HEK293 (cell line): ENCODE measurements around the gene ZNF699.

Experiments
- KLF7 ChIP-seq: fragments of 450-650 bp; formaldehyde crosslinking; IDR thresholded peaks from 2 replicates; pipeline ENCODE4 v1.5.1; 2016; ENCODE audit warnings: missing biosample characterization, missing genetic modification characterization, borderline replicate concordance
- SP2 ChIP-seq: fragments of 450-650 bp; formaldehyde crosslinking; IDR thresholded peaks from 2 replicates; pipeline ENCODE4 v1.5.1; 2016; ENCODE audit warnings: missing biosample characterization, missing genetic modification characterization
- ZBTB8A ChIP-seq: fragments of 450-650 bp; formaldehyde crosslinking; IDR thresholded peaks from 2 replicates; pipeline ENCODE4 v1.5.1; 2016; ENCODE audit warnings: missing biosample characterization, missing genetic modification characterization
- ZNF133 ChIP-seq: fragments of 450-650 bp; formaldehyde crosslinking; IDR thresholded peaks from 2 replicates; pipeline ENCODE4 v1.5.1; 2016; ENCODE audit warnings: missing biosample characterization, missing genetic modification characterization
- ZNF138 ChIP-seq: fragments of 450-650 bp; formaldehyde crosslinking; IDR thresholded peaks from 2 replicates; pipeline ENCODE4 v1.5.1; 2016; ENCODE audit warnings: missing biosample characterization, missing genetic modification characterization, borderline replicate concordance
- ZNF274 ChIP-seq, 2 experiments: fragments of 200-500 bp in 1 of 2; fragments of 450-650 bp in 1 of 2; sonication (Bioruptor generic) in 1 of 2; formaldehyde crosslinking in 1 of 2; IDR thresholded peaks; 2 replicates each; pipeline versions ENCODE4 v1.5.1 to v1.6.1; 2014 to 2016; ENCODE audit warnings: borderline replicate concordance in 1 of 2, inconsistent platforms in 1 of 2, low read length in 1 of 2, missing biosample characterization in 1 of 2, missing genetic modification characterization in 1 of 2
- ZNF302 ChIP-seq: fragments of 450-650 bp; formaldehyde crosslinking; IDR thresholded peaks from 2 replicates; pipeline ENCODE4 v1.5.1; 2016; ENCODE audit warnings: missing biosample characterization, missing genetic modification characterization, low read depth
- TF ChIP-seq, protein P1 (sequence below): fragments of 450-650 bp; formaldehyde crosslinking; IDR thresholded peaks from 2 replicates; pipeline ENCODE4 v1.5.1; 2016; ENCODE audit warnings: missing biosample characterization, missing genetic modification characterization
- TF ChIP-seq, protein P2 (sequence below): fragments of 450-650 bp; formaldehyde crosslinking; IDR thresholded peaks from 2 replicates; pipeline ENCODE4 v1.5.1; 2016; ENCODE audit warnings: missing biosample characterization, missing genetic modification characterization, low read depth
- TF ChIP-seq, protein P3 (sequence below): fragments of 450-650 bp; formaldehyde crosslinking; IDR thresholded peaks from 2 replicates; pipeline ENCODE4 v1.5.1; 2017; ENCODE audit warnings: missing biosample characterization, mild to moderate bottlenecking, missing genetic modification characterization, moderate library complexity

DNA sequence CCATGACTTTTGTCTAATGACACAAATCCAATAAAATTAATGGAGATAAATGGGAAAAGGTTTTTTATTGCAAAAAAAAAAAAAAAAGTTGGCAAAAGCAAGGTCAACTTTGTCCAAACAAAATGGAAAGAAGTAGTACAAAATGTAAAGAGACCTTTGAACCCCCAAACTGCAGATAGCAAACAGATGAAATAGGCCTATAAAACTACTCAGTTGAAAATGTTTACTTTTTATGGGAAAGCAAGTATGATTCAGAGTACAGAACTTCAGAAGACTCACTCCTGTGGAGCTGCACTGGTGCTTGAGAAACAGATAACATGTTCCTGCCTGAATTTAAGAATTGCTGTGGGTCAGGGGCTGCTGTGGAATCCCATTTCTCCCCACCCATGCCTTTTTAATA, 43.4 kb upstream of the ZNF699 start:
- no peak for TF ChIP-seq SP2 (tag by site-specific recombination)
- no peak for TF ChIP-seq ZNF274 (IDR thresholded peaks at IDR 0.05; ENCODE audit: low read length)
- TF ChIP-seq ZNF274 (tag by site-specific recombination; IDR thresholded peaks at IDR 0.05; ENCODE audit: borderline replicate concordance): no peak
- TF ChIP-seq, protein P1, sequence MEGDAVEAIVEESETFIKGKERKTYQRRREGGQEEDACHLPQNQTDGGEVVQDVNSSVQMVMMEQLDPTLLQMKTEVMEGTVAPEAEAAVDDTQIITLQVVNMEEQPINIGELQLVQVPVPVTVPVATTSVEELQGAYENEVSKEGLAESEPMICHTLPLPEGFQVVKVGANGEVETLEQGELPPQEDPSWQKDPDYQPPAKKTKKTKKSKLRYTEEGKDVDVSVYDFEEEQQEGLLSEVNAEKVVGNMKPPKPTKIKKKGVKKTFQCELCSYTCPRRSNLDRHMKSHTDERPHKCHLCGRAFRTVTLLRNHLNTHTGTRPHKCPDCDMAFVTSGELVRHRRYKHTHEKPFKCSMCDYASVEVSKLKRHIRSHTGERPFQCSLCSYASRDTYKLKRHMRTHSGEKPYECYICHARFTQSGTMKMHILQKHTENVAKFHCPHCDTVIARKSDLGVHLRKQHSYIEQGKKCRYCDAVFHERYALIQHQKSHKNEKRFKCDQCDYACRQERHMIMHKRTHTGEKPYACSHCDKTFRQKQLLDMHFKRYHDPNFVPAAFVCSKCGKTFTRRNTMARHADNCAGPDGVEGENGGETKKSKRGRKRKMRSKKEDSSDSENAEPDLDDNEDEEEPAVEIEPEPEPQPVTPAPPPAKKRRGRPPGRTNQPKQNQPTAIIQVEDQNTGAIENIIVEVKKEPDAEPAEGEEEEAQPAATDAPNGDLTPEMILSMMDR (tag by site-specific recombination): no peak
- TF ChIP-seq ZNF133 (tag by site-specific recombination): no peak
- TF ChIP-seq ZNF302 (tag by site-specific recombination): no peak
- TF ChIP-seq, protein P2, sequence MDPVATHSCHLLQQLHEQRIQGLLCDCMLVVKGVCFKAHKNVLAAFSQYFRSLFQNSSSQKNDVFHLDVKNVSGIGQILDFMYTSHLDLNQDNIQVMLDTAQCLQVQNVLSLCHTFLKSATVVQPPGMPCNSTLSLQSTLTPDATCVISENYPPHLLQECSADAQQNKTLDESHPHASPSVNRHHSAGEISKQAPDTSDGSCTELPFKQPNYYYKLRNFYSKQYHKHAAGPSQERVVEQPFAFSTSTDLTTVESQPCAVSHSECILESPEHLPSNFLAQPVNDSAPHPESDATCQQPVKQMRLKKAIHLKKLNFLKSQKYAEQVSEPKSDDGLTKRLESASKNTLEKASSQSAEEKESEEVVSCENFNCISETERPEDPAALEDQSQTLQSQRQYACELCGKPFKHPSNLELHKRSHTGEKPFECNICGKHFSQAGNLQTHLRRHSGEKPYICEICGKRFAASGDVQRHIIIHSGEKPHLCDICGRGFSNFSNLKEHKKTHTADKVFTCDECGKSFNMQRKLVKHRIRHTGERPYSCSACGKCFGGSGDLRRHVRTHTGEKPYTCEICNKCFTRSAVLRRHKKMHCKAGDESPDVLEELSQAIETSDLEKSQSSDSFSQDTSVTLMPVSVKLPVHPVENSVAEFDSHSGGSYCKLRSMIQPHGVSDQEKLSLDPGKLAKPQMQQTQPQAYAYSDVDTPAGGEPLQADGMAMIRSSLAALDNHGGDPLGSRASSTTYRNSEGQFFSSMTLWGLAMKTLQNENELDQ (tag by site-specific recombination): no peak
- no peak for TF ChIP-seq KLF7 (tag by site-specific recombination)
- TF ChIP-seq ZBTB8A (tag by site-specific recombination): no peak
- no peak for TF ChIP-seq ZNF138
- TF ChIP-seq, protein P3, sequence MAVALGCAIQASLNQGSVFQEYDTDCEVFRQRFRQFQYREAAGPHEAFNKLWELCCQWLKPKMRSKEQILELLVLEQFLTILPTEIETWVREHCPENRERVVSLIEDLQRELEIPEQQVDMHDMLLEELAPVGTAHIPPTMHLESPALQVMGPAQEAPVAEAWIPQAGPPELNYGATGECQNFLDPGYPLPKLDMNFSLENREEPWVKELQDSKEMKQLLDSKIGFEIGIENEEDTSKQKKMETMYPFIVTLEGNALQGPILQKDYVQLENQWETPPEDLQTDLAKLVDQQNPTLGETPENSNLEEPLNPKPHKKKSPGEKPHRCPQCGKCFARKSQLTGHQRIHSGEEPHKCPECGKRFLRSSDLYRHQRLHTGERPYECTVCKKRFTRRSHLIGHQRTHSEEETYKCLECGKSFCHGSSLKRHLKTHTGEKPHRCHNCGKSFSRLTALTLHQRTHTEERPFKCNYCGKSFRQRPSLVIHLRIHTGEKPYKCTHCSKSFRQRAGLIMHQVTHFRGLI (tag by site-specific recombination): no peak
